GM10847 (cell line): ENCODE data around the gene DNAJB13.

Experiments used
- POLR2A ChIP-seq: IDR thresholded peaks from 2 replicates; pipeline ENCODE4 v1.6.1; 2011; ENCODE audit not compliant: insufficient read length; ENCODE audit errors: extremely low read depth

The DNAJB13 gene

DNA sequence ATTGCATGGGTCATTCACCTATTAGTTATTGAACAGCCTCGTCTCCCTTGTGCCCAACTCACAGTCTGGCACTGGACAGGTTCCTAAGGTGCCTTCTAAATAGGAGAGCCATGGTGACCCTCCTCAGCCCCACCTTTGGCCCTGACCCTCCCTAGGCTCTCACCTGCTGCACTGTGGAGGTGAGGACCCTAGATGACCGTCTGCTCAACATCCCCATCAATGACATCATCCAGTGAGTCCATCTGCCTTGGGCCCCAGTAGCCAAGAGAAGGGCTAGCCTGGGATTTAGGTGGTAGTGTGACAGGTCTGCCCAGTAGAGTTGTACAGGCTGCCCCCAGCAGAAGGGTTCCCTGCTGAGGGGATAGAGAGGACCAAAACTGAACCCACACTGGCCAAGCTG is 18.3 kb downstream of the DNAJB13 start:
- TF ChIP-seq POLR2A: no peak

DNA sequence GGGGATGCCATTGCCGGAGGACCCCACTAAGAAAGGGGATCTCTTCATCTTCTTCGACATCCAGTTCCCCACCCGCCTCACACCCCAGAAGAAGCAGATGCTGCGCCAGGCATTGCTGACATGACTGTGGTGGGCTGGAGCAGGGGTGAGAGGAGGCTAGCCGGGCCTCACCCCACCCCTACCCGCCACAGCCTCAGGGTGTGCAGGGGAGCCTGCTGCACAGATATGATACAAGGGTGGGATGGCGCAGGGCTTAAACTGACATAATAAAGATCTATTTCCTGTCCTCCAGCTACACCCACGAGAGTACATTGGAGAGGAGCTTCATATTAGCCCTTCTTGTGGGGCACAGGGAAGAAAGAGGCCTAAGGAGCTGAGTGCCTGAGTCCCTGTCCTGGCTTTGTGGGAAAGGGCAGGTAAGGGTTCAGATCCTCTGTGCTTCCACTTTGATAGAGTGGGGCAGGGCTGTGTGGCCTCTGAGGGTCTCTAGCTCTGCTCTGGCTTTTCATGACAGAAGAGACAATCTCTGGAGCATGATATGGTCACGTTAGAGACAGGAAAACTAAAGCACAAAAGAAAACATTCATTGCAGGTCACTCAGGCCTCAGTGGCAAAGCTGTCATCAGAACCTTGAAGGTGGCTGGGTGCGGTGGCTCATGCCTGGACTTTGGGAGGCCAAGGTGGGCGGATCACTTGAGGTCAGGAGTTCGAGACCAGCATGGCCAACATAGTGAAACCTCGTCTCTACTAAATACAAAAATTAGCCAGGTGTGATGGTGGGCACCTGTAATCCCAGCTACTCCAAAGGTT is 19.4 kb downstream of the DNAJB13 start:
- no peak for TF ChIP-seq POLR2A

DNA sequence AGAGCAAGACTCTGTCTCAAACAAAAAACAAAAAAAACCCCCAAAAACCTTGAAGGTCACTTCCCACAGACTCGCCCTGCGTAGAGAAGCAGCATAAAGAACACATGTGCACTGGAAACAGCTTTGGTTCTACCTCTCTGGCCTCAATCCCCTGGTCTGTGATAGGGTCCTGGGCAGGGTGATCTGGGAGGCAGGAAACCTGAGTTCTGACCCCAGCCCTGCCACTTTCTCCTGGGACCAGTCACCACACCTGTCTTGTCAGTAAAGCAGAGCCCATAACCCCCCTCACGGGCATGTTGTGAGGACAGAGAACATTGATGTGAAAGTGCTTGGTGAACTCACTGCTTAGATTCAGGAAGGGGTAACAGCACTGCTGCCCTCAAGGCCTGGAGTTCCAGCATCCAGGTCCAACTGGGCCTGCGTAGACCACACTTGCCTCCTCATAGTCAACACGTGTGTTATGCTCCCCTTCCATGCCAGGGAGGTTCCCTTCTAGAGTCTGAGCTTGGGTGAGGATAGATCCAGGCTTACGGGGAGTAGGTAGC is 20.4 kb downstream of the DNAJB13 start:
- TF ChIP-seq POLR2A: no peak

DNA sequence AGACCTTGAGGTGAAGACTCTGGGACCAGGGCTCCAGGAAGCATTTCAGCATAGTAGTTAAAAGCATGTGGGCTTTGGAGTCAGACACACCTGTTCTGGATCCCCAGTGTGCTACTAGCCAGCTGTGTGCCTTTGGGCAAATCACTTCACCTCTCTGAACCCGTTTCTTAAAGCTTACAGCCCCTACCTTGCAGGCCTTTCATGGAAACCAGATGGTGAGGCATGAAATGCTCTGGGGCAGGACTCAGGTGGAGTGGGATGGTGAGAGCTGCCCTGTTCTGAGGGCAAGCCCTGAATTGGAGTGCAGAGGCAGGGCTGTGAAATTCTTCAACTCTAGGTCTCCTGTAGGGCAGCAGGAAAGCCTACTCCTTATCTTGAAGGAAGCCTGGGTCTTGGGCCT is 21.4 kb downstream of the DNAJB13 start:
- no peak for TF ChIP-seq POLR2A

DNA sequence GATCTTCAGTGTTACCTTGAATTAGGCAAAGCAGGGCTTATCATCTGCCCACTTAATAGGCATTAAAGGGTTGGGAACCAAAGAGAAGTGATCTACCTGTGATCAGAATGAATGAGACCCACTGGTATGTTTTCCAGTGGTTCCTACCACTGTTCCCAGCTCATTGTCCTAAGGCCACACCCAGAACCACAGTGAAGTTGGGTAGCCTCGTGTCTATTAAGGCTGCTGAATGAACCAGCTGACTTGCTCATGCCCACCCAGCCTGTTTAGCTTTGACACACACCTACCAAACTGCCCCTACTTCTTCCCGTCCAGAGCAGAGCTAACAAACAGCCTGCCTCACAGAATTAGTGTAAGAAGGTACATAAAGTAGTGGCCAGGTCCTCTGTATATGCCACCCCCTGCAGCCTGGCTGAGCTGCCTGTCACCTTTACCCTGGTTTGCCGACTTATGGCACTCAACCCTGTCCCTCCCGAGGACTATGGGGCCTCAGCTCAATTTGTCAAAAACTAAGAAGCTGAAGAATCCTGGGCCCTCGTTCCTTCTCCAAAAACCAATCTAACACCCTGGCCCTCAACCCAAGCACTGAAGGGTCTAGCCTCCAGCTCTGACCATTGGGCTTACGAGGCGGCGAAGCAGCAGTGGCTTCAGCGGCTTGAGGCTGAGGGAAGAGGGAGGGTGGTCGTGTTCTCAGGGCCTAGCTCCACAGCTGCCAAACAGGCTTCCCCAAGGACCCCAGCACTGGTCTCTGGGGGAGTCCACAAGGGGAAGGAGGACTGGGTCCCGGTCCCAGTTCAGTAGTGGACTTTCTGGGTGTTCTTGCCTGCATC is 22.0 kb downstream of the DNAJB13 start:
- peak; percentile 8 for TF ChIP-seq POLR2A

DNA sequence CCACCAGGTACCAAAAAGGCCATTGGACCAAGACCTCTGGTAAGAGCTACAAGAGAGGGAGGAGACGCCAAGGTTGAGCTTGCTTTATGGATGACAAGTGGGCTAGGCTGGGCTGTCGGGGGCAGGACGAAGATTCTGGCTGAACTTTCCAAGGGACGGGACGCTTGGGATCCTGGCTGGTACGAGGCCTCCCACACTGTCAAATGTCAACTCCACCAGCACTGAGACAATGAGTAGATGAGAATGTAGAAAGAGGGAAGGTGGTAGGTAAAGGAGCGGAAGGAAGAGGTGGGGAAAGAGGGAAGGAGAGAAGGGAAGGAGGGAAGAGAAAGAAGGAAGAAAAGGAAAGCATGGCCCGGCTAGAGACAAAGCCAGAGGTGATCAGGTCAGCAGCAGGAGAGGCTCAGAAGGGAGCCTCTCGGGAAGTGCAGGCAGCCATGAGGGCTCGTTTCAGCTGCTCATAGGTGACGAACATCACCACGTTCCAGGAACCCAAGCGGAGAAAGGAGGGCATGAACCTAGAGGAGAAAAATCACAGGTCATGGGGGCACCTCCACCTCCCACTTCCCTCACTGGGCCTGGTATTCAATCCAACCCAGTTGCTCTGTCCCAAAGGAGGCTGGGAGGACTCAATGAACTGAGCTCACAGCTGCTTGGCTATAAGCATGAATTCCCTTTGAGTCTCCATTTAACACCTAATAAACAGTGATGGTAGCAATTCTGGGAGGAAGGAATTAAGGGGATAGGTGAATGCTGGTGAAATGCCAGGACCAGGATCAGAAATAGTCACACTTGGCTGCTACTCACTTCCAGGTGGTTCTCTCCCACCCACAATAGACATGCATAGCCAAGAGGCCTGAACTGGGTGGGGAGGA is 24.0 kb downstream of the DNAJB13 start:
- no peak for TF ChIP-seq POLR2A

DNA sequence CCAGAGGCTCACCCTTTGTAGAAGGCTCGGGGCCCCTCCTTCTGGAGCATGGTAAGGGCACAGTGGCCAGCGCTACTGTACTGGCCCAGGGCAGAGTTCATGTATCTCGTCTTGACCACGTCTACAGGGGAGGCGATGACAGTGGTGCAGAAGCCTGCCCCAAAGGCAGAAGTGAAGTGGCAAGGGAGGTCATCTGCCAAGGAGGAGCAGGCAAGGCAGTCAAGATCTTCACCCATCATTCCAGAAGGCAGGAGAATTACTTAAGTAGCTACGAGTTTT is 24.6 kb downstream of the DNAJB13 start:
- TF ChIP-seq POLR2A: no peak

DNA sequence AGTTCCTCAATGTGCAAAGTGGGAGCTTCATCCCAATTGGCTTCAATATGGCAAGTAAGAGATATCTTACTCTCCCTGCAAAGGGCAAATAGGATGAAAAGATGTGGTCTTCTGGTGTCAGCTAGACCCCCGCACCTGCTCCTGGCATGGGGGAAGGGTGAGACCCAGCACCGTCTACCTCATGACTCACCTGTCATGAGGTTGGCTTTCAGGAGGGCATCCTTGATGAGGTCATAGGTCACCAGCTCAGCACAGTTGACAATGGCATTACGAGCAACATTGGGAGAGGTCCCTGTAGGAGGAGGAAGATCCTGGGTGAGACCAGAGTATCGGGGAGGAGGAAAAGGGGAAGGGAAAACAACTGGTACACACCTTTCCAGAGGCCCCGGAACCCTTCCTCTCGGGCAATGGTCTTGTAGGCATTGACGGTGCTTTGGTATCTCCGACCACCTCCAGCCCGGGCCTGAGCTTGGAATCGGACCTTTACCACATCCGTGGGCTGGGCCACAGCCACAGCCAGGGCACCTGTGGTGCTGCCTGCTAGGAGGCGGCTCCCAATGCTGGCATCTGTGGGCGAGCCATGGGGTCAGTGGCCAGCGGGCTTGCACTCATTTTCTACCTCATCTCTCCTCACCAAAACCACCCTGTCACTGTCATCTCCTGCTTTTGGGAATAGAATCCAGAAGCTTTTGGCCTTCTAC is 25.8 kb downstream of the DNAJB13 start:
- no peak for TF ChIP-seq POLR2A

DNA sequence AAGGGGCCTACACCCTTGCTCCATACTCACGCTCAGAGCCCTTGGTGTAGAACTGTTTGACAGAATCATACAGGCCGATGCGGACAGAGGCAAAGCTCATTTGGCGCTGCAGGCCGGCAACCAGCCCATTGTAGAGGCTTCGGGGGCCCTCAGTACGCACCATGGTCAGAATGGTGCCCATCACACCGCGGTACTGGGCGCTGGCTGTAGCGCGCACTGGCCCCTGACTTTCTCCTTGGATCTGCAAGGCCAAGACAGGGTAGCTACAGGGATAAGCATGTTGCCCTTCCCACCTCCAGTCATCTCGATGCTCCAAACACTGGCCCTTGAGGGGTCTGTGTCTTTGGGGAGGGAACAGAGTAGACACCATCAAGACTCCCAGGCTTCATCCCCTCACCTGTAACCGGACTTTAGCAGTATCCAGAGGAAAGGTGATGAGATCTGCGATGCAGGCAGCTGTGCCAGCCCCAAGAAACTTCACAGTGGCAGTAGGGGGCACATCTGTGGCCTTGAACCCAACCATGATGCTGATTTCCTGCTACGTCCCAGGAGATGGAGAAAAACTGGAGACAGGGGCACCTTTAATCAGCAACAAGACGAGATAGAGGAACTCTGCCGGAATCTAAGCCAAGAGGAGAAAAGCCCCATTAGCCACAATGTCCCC is 27.2 kb downstream of the DNAJB13 start:
- TF ChIP-seq POLR2A: no peak

DNA sequence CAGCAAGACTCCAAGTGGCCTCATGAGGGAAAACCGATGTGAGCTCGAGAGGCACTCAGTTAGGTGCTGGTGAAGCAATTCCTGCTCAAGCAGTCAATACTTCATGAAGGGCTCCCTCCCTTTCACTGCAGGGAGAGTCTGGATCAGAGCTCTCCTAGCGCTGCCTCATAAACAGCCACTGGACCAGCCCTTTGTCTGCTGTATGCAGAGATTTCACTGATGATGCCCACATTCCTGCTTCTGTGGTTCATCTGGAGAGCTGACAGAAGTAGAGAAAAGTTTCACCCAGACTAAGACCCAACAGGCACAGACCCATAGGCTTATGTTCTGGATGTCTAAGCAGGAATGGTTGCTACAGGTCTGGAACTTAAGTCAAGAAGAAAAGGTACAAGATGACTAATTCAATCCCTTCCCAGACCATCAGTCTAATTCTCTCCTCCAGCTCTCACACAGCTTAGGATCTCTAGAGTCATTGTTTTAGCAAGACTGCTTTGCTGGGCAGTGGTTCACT is 27.8 kb downstream of the DNAJB13 start:
- TF ChIP-seq POLR2A: no peak

DNA sequence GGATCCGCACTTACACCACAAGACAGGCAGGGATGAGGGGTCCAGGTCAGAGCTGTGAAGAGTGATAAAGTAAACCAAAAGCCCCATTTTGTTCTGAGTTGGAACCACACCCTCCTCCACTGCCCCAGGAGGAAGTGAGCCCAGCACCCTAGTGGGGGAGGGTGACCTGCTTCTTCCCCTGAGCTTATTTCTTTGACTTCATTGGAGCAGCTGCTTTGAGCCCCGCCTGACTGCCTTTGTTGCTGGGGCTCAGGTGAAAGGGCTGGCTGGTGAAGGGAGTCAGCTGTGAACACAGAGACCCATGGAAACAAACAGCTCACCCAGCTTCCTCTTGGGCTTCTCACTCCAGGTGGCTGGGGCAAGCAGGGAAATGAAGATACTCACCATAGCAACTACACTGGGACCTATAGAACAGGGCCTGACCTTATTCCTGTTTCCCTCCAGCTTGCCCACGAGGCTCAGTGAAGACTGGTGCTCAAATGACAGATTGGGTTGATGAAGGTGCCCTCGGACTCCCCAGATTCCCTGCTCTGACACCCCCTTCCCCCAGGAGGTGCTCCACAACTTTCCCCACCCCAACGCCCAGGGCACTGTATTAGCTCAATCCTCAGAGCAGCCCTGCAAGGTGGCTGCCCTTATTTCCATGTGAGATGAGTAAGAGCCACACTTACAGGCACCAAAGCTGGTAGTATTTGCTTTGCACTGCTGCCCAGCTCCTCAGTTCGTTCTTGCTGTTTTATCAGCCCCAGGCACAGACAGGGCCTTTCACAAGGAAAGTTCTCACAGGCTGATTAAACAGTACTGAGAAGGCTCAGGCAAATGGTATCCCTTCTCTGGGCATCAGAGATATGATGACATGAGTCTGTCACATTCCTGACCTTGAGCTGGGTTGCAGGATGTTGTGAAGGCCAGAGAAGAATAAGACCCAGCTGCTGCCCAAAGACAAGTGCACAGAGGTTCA is 29.5 kb downstream of the DNAJB13 start:
- no peak for TF ChIP-seq POLR2A

DNA sequence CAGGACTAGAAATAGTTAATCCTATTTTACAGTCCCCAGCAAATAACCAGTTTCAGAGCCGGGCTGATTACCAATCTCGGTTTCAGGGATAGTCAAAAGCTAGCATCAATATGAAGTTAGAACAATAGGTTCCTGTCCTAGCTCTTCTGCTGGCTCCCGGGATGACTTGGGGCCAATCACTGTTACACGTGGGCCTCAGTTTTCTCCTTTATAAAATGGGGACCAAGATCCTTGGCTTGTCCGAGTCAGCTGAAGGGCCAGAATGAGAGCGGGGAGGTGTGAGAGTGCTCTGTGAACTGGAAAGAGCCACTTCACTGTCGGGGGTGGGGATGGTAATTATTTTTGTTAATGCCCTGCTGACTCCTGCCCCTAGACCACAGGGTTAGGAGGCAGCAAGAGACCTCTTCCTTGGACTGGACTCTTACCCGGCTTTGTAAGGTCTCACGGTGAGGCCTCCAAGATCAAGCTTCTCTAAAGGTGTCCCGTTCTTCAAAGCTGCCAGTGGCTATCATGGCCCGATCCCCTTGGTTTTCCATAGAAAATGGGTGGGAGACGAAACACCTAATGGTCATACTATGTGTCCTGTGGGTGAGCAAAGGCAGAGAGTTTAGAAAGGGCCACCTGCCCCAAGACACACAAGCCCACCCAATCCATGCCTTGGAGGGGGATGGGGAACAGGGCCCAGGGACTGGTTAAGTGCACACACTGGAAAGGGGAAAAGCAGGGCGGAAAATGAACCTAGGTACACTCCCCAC is 30.4 kb downstream of the DNAJB13 start:
- TF ChIP-seq POLR2A: no peak
